Stimulated activated naive CD8-positive, alpha-beta T cell treated with anti-CD3 and anti-CD28 coated beads, Interleukin-15, Interleukin-2, amounts not matched to agents 100 U/mL and 50 U/mL, for 24 hours (primary cell): ENCODE results near the gene ISG20L2.

ENCODE experiments used
- ATAC-seq: fragments of 150-1000 bp; cut with Tn5 transposase; one replicate; pipeline ENCODE4 v1.10.0; 2021
- DNase-seq: peaks from one replicate; pipeline ENCODE4 v3.0.0; 2021

The ISG20L2 gene

GRCh38 chr1:156752843-156753482, 24.4 kb upstream of the ISG20L2 start:
- DNase-seq (no peak), ATAC-seq (no peak)

DNA sequence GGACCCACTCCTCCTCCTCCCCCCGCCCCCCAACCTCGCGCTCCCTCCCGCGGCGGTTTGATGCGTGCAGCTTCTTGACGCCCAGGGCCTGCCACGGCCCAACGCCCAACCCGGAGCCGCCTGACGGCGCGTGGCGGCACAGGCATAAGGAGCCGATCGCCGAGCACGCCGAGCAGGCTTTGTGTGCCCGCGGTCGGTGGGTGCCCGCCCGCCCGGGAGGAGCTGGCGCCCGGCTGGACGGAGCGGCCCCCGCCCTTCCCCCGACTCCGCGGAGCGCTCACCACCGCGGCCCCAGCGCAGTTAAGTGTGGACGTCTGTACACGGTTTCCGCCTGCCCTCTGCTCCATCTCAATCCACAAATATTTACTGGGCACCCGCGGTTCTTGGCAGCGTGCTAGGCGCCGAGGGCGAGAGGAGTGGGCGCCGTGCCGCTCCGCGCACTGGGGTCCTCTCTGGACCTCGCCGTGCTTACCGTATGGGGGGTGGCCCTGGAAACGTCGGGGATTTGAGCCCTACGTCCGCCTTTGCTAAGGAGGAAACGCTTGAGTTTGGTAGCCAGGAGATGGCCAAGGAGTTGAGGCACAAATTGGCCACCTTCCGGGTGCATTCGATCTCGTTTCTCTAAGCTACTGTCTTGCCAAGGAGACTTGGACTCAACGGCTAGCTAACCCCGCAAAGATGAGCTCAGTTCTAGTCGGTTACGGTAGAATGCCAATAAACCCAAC, 23.4 kb upstream of the ISG20L2 start:
- ATAC-seq (peak; percentile 80), DNase-seq (peak; percentile 98)

DNA sequence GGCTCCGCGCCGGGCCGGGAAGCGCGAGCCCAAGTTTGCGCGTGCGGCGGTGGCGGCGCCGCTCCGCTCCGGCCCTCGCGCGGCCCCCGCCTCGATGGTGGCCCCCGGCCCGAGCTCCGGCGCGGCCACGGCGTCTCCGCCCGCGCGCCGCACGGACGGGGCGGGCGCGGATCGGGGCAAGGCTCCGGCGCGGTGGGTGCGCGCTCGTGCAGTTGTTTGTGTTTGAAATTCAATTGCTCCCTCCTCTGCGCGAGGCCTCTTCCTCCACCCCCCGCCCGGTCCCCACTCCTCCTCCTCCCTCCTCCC, 22.8 kb upstream of the ISG20L2 start, which contains the start of gene HDGF:
TSS of gene HDGF (minus strand) at position 225 of the 306 bp plus-strand sequence. CDS start 246 bp downstream, outside the sequence.
- ATAC-seq: no peak

DNA sequence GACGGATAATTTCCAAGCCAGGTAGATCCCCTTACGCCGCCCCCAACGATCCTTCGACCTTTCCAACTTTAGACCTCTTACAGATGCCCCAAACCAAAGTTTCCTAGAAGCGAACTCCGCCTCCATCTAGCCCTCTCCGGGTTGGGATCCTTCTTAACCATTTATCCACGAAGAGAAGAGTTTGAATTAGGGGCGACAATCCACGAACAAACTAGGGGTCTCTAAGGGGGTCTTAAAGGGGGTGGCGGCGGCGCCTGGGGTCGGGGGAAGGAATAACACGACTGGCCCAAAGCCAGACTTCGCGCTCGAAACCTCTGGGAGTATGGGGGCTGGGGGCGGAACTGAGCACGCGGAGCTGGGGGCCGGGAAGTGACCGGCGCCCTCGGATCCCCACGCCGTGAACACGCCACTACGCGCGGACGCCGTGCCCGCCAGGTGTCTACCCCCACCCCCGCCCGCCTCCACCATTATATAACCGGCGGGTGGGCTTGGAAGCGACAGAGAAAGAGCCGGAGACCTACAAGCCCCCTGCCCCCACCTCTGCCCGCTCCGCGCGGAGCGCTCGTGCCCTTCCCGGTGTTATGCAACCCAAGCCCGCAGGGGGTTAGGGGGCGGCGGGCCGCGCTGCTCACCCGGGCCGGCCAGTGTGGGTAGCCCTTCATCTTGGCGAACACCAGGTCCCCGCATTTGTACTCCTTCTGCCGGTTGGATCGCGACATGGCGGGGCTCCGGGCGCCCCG, 22.3 kb upstream of the ISG20L2 start:
- peak; percentile 9 for ATAC-seq
- DNase-seq: peak; percentile 52

More for the DNA sequence above, 22.8 kb upstream of the ISG20L2 start, which contains the start of gene HDGF:
- DNase-seq: no peak

DNA sequence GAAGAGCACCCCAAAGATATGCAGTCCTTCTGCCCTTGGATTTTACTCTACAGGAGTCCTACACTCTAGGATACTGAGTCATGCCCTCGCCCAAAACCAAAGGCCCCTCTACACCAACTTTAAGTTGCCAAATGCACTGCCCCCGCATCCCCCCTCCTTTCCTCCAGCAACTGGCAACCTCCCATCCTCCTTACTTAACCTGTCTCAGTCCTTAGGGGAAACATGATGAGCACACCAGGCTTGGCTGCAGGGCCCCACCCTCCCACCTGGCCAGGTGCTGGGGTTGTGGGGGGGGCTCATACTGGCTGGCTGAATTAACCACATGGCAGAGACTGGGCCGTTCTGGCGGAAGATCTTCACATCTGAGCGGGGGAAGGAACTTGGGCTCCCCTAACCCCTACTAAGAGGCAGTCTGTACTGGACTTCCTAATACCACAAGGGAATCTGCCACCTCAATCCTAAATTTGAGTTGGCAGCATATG, 21.7 kb upstream of the ISG20L2 start:
- ATAC-seq (peak; percentile 39), DNase-seq (peak; percentile 69)

DNA sequence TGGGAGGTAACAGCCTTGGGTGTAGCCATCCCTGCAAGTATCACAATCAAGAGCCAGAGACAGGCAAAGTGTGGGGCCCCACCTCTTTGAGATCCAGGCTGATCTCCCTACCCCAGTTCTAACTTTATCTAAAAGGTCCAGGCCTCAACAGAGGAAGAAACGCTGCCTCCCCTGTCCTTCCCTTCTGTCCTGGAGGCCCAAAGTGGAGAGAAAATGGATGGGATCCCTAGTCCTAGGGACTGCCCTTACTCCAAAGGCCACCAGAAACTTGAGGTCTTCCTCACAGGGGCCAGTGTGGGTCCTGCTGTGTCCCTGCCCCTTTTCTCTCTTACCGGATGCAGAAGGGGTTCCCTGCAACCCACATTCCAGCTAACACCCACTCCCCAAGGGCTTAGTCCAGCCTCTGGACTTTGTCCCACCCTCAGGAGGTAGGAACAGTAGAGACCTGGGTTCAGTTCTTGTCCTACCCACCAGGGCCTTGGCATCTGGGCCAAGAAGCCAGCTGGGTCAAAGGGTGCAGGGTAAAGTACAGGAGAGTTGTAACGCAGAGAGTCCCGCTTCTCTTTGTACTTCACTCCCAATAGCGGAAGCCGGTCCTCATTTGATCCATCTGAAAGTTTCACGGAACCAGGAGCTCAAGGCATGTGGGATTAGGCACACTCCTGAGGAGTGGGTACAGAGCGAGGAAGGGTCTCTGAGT, 21.0 kb upstream of the ISG20L2 start:
- ATAC-seq (no peak), DNase-seq (no peak)

- peak; percentile 41 for DNase-seq
- no peak for ATAC-seq
Observed at GRCh38 chr1:156748670-156749418, 20.3 kb upstream of the ISG20L2 start.

GRCh38 chr1:156747742-156748669, 19.4 kb upstream of the ISG20L2 start:
- ATAC-seq (no peak), DNase-seq (no peak)

DNA sequence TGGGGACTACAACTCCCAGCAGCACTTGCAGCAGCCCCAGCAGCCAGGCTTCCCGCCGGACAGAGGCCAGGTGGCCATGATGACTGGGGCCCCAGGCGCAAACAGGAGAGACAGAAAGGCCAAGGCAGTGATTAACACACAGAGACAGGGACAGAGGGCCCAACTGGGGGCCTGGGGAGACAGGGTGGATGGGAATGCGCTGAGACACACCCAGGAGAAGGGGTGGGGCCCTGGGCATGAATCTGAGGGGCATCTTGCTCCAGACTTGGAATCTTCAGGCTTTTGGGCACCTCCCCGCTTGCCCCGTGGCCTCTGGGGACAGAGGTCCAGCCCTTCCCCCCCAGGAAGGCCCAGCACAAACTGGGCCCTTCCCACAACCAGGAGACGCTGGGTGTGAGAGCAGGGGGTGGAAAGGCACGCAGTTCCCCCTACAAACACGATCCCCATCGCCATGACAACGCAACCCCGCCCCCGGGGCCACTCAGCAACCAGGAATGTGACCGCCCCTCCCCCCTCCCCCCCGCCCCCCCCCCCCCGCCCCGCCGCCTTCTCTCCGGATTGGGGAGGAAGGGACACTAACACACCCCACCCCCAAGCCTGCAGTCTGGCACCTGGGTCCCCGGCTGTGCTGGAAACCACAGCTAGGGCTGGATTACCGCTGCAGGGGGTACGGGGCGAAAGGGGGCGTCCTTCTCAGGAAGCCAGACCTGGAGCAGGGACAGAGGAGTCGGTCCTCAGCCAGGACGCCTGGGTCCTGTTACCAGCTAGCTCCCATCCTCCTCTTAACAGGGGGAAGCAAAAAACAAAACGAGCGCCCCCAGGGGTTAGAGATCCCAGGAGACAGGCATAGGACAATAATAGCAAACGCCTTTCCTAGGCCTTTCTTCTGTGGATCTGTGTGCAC, 18.4 kb upstream of the ISG20L2 start:
- ATAC-seq (no peak), DNase-seq (peak; percentile 78)

DNA sequence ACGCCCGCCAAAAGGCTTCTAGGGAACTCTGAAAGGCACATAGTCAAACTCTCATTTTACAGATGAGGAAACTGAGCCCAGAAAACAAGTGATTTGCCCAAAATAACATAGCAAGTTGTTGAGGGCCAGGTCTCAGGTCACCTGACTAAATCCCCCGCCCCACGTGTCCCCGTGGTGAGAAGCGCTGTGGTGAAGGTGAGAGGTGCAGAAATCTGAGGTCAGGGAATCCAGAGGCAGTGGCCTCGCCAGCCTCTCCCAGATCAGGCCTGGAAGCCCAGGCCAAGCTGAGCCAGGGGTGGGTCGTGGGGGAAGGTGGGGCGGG, 17.8 kb upstream of the ISG20L2 start:
- ATAC-seq: no peak

DNA sequence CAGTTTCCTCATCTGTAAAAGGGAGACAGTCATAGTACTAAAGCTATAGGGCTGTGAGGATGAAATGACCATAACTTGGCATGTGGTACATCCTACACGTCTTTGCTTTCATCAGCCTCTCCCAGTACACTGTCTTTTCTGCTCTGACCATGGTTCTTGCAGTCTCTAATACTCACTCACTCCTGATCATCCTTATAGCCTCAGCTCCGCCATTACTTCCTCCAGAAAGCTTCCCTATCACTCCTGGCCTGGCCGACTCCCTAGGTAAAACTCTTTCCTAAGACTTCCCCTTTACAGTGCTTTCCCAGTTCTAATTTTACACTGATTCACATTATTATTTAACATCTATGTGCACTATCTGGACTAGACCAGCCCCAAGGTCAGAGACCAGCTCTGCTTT, 17.3 kb upstream of the ISG20L2 start:
- no peak for DNase-seq
- no peak for ATAC-seq

More for the DNA sequence above, 17.8 kb upstream of the ISG20L2 start:
- DNase-seq: no peak

- ATAC-seq: no peak
- DNase-seq: no peak
Observed at GRCh38 chr1:156744786-156745419, 16.3 kb upstream of the ISG20L2 start.

GRCh38 chr1:156744344-156744743, 15.8 kb upstream of the ISG20L2 start:
- DNase-seq (no peak), ATAC-seq (no peak)

DNA sequence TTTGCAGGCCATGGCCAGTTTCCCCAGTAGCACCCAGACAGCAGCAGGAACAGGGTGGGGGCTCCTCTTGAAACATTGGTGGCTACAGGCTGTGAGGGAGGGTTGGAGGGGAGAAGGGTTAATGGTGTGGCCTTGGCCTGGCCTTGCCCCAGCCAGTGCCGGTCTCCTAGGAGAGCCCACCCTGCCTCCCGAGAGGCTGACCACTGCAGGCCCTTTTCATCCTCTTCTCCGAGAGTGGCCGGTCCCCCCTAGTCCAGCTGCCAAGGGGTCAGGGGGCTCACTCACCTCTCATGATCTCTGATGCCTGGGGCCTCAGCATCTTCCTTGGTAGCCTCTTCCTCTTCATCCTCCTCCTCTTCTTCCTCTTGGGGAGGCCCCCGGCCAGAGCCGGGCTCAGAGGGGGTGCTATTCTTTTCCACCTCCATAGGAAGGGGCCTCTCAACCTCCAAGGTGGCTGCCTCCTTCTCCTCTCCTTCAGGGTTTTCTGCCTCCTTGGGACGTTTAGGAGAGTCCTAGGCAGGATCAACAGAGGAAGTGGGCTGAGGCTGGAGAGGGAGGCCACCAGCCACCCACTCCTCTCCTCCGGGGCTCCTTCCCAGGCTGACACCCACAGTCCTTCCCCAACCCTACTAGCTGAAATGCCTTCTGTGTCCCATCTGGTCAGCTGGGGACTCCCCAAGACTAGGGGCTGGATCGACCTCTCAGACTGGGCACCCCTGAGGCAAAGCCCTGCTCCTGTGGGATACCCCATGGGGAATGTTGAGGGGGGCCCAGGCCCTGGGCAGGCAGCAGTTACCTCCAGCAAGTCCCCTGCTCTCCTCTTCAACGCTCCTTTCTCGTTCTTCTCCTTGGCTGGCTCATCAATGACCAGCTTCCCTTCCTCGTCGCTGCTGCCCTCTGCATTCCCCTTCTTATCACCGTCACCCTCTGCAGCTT, 15.1 kb upstream of the ISG20L2 start:
- ATAC-seq (no peak), DNase-seq (no peak)

DNA sequence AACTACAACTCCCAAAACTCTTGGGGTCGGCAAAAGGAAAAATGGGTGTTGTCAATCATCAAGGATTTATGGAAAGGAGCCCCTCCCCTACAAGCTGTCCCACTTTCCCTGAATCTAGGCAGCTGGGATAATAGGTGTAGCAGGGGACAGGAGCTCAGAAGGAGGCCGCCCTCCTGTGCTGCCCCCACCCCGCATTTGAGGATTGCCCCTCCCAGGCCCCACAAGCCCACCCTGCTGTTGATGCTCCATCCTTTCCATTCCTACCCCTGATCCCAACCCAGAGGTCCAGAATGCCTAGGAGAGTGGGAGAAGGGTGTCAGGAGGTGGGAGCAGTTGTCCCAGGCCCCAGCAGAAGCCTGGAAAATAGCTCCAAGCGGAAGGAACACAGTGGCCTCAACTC, 14.2 kb upstream of the ISG20L2 start:
- DNase-seq (no peak), ATAC-seq (no peak)

DNA sequence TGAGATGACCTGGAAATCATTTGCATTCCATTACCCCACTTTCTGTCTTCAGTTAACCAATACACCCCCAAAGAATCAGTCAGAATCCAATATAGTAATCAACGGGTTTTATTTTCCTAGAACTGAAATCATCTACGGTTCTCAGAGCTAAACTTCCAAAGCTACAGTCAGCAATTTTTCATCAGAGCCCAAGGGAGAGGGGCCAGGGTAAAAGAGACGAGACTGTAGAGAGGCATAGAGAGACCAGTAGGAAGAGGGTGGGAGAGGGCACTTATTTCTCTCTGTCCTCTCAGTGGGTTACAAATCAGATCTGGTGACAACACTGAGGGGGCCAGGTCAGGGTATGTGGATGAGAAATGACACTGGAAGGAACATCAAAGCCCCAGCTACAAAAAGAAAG, 13.5 kb upstream of the ISG20L2 start:
- ATAC-seq: no peak
- DNase-seq: no peak

GRCh38 chr1:156741481-156741983, 13.0 kb upstream of the ISG20L2 start:
- ATAC-seq (no peak), DNase-seq (peak; percentile 28)
